Body of pancreas (tissue), 4 donors: ENCODE data around the gene ASTN1. TPM values are rescaled to one million over a fixed set of nuclear protein-coding genes. Genes with fewer than 3 reads are reported as not detected.

Experiments
- ATAC-seq: fragments of 150-250 bp; one replicate; pipeline ENCODE4 v1.9.1; 2016
- DNase-seq, 4 donors: peaks; one replicate each; pipeline ENCODE4 v3.0.0-alpha.2; 2019
- H3K27ac ChIP-seq, 4 donors: fragments of 200-600 bp; sonication (generic); 1 replicate in 3 of 4; 2 replicates in 1 of 4; pipeline versions ENCODE4 v1.5.1 to v1.6.1; 2016 to 2019; ENCODE audit warnings: mild to moderate bottlenecking in 1 of 4, mixed read lengths in 1 of 4, moderate library complexity in 1 of 4
- H3K27me3 ChIP-seq, 2 donors: fragments of 200-600 bp; sonication (generic); one replicate each; pipeline ENCODE4 v1.6.0; 2016; ENCODE audit warnings: mild to moderate bottlenecking in 1 of 2
- H3K36me3 ChIP-seq, 2 donors: fragments of 200-600 bp; sonication (generic); replicated peaks in 1 of 2; 2 replicates each; pipeline ENCODE4 v1.5.1; 2016; ENCODE audit warnings: low read depth in 2 of 2; ENCODE audit not compliant: insufficient read depth in 1 of 2
- H3K4me1 ChIP-seq: fragments of 200-600 bp; sonication (generic); one replicate; pipeline ENCODE4 v1.6.0; 2016
- H3K4me3 ChIP-seq, 2 donors: fragments of 200-600 bp; sonication (generic); 1 replicate in 1 of 2; 2 replicates in 1 of 2; pipeline ENCODE4 v1.5.1; 2016 to 2019
- H3K9me3 ChIP-seq, 3 donors: fragments of 200-600 bp; sonication (generic); 1 replicate in 2 of 3; 2 replicates in 1 of 3; pipeline ENCODE4 v1.5.1; 2016
- CTCF ChIP-seq, 7 experiments: fragments of 450-650 bp in 4 of 7; fragments of 200-600 bp in 3 of 7; sonication (generic) in 3 of 7; IDR thresholded peaks; one replicate each; pipeline ENCODE4 v1.5.1; 2016 to 2019; ENCODE audit warnings: antibody characterized with exemption in 7 of 7
- POLR2A ChIP-seq, 3 donors: fragments of 450-650 bp; IDR thresholded peaks; one replicate each; pipeline ENCODE4 v1.6.1; 2016; ENCODE audit warnings: antibody characterized with exemption in 3 of 3, mild to moderate bottlenecking in 2 of 3
- WGBS, 2 donors: methylation state at CpG; one replicate each; pipeline ENCODE4 v1.1.5; 2017; 5-methylcytosine and 5-hydroxymethylcytosine counted together
- intact Hi-C: fragments of 100-400 bp; cut with DNase I; formaldehyde crosslinking; loops from one replicate; pipeline ENCODE4 v1.15.1; 2023
- total RNA-seq, 2 donors: library from RNA; depleted of rRNA; stranded (reverse); fragments of >200 nt; gene quantifications; one replicate each; pipeline ENCODE4 v1.1.0, GENCODE V29; 2016

Gene ASTN1
- total RNA-seq, 2 donors from 2014 or later: 0.66 to 0.78 TPM

- H3K27me3 ChIP-seq: no peaks in the 10 kb centered on the region
- ATAC-seq (no peak), DNase-seq (no peak)
- H3K27ac ChIP-seq: no peak overlapping the region
- no peaks in the 10 kb centered on the region for H3K36me3 ChIP-seq
- H3K4me3 ChIP-seq: no peak overlapping the region
- WGBS, 2 donors: 75 to 83% methylated on average over 1 of the region's 1 CpG
- H3K4me1 ChIP-seq: no peaks in the 10 kb centered on the region
- intact Hi-C loops: no loop called here
- TF ChIP-seq POLR2A (IDR thresholded peaks at IDR 0.05): no peak
- no peak for TF ChIP-seq CTCF (IDR thresholded peaks at IDR 0.05)
- H3K9me3 ChIP-seq: no peaks in the 10 kb centered on the region
These were observed 222.2 kb downstream of the ASTN1 start for GRCh38 chr1:176942346-176942745.

- 65 to 77% methylated on average over 2 of the region's 2 CpGs for WGBS, 2 donors
- ATAC-seq (no peak), DNase-seq (no peak)
- no peak overlapping the region for H3K4me3 ChIP-seq
- H3K9me3 ChIP-seq: no peaks in the 10 kb centered on the region
- H3K4me1 ChIP-seq: no peaks in the 10 kb centered on the region
- intact Hi-C loops: no loop called here
- no peaks in the 10 kb centered on the region for H3K27me3 ChIP-seq
- no peak overlapping the region for H3K27ac ChIP-seq
- TF ChIP-seq POLR2A (IDR thresholded peaks at IDR 0.05): no peak
- TF ChIP-seq CTCF (IDR thresholded peaks at IDR 0.05): no peak
- no peaks in the 10 kb centered on the region for H3K36me3 ChIP-seq
These were observed 224.5 kb downstream of the ASTN1 start for GRCh38 chr1:176939993-176940392.

GRCh38 chr1:176938375-176938774, 226.1 kb downstream of the ASTN1 start:
- Histone ChIP-seq H3K4me3 (no peak overlapping the region), H3K36me3 (no peaks in the 10 kb centered on the region), H3K4me1 (no peaks in the 10 kb centered on the region), H3K27ac (no peak overlapping the region), H3K27me3 (no peaks in the 10 kb centered on the region), H3K9me3 (no peaks in the 10 kb centered on the region)
- no peak for ATAC-seq
- TF ChIP-seq CTCF (IDR thresholded peaks at IDR 0.05) (no peak), POLR2A (IDR thresholded peaks at IDR 0.05) (no peak)
- DNase-seq: no peak
- intact Hi-C loops: no loop called here
- 91 to 94% methylated on average over 1 of the region's 1 CpG for WGBS, 2 donors

GRCh38 chr1:176934370-176934769, 230.1 kb downstream of the ASTN1 start:
- no peaks in the 10 kb centered on the region for H3K36me3 ChIP-seq
- intact Hi-C loops: no loop called here
- H3K27ac ChIP-seq: no peak overlapping the region
- no peak overlapping the region for H3K4me3 ChIP-seq
- TF ChIP-seq POLR2A (IDR thresholded peaks at IDR 0.05): no peak
- no peak for TF ChIP-seq CTCF (IDR thresholded peaks at IDR 0.05)
- H3K4me1 ChIP-seq: peaks cover 15% of the 10 kb centered on the region
- DNase-seq (no peak), ATAC-seq (no peak)
- no peaks in the 10 kb centered on the region for H3K9me3 ChIP-seq
- H3K27me3 ChIP-seq: no peaks in the 10 kb centered on the region
- WGBS, 2 donors: 49 to 53% methylated on average over 4 of the region's 4 CpGs
